Measurements from ENCODE around the gene PLA2G4E. TPM values are rescaled to one million over a fixed set of nuclear protein-coding genes. Genes with fewer than 3 reads are reported as not detected.
A peak's percentile ranks its signal among the peaks of the same experiment; 100 is the strongest.

PLA2G4E gene
- total RNA-seq, 1 donor from 2014 or later, result not detected

GRCh38 chr15:41979493-41980266, 41.2 kb downstream of the PLA2G4E start:
- TF ChIP-seq CTCF (conservative IDR thresholded peaks at IDR 0.05; ENCODE audit: low read depth, low read length), result no peak
- no peak overlapping the region for H3K4me3 ChIP-seq (ENCODE audit: low read depth, low read length)
- no peak for DNase-seq (ENCODE audit: low read depth)

GRCh38 chr15:41978534-41978933, 42.3 kb downstream of the PLA2G4E start:
- no peak for TF ChIP-seq CTCF (conservative IDR thresholded peaks at IDR 0.05; ENCODE audit: low read depth, low read length)
- no peak overlapping the region for H3K4me3 ChIP-seq (ENCODE audit: low read depth, low read length)
- no peak for DNase-seq (ENCODE audit: low read depth)

- no peak for DNase-seq (ENCODE audit: low read depth)
- H3K4me3 ChIP-seq (ENCODE audit: low read depth, low read length), result no peak overlapping the region
- TF ChIP-seq CTCF (conservative IDR thresholded peaks at IDR 0.05; ENCODE audit: low read depth, low read length), result no peak
These were observed 43.0 kb downstream of the PLA2G4E start for GRCh38 chr15:41977757-41978383.

GRCh38 chr15:41975669-41976068, 45.2 kb downstream of the PLA2G4E start:
- no peak for DNase-seq (ENCODE audit: low read depth)
- no peak for TF ChIP-seq CTCF (conservative IDR thresholded peaks at IDR 0.05; ENCODE audit: low read depth, low read length)
- no peak overlapping the region for H3K4me3 ChIP-seq (ENCODE audit: low read depth, low read length)

- no peak overlapping the region for H3K4me3 ChIP-seq (ENCODE audit: low read depth, low read length)
- TF ChIP-seq CTCF (conservative IDR thresholded peaks at IDR 0.05; ENCODE audit: low read depth, low read length), result no peak
- no peak for DNase-seq (ENCODE audit: low read depth)
These were observed 46.8 kb downstream of the PLA2G4E start for GRCh38 chr15:41974041-41974440.

- peak; percentile 94 for DNase-seq (ENCODE audit: low read depth)
- H3K4me3 ChIP-seq (ENCODE audit: low read depth, low read length), result peak within 1 kb of the TSS; percentile 84
- TF ChIP-seq CTCF (conservative IDR thresholded peaks at IDR 0.05; ENCODE audit: low read depth, low read length), result peak; percentile 56
These were observed 48.3 kb downstream of the PLA2G4E start, which contains the start of gene EHD4 for GRCh38 chr15:41972253-41973242. Gene EHD4, minus strand, starts transcription at chr15:41972557. Its CDS starts 63 bp downstream, at chr15:41972494.

All from epithelial cell of proximal tubule (primary cell).